H1 (cell line): Measurements from ENCODE around the gene TNKS2. TPM values are rescaled to one million over a fixed set of nuclear protein-coding genes. Genes with fewer than 3 reads are reported as not detected.
"Not testable (repeated sequence)": the region's sequence is repeated elsewhere in the genome, so short reads cannot be mapped to it uniquely, and the experiment has no call there.

ENCODE experiments used
- CTCF ChIA-PET: fragments of 300-600 bp; sonication (Branson Sonifier 250); formaldehyde crosslinking; loops from one replicate; lab custom pipeline; 2021; ENCODE audit not compliant: partially characterized antibody; lab: Charles Lee
- POLR2A ChIA-PET: fragments of 300-600 bp; sonication (Branson Sonifier 250); formaldehyde crosslinking; loops from one replicate; lab custom pipeline; 2021; ENCODE audit warnings: inconsistent platforms; ENCODE audit not compliant: partially characterized antibody; lab: Charles Lee
- DNase-seq, 2 experiments: peaks; one replicate each; pipeline versions ENCODE4 v3.0.0 to v3.0.0-alpha.2; 2010 to 2022; ENCODE audit warnings: low spot score in 2 of 2, low read depth in 1 of 2, mixed read lengths in 1 of 2
- FAIRE-seq: peaks from 2 replicates; lab custom pipeline; 2011; peaks lifted over from hg19 to GRCh38; lab: Jason Lieb, UNC
- H2AFZ ChIP-seq: 2 replicates; pipeline ENCODE4 v1.8.1; 2012; ENCODE audit warnings: low read length, inconsistent platforms
- H2AK5ac ChIP-seq: 2 replicates; pipeline ENCODE4 v1.6.1; 2013; ENCODE audit warnings: low read depth, low read length
- H2BK120ac ChIP-seq: replicated peaks from 2 replicates; pipeline ENCODE3; 2013; ENCODE audit warnings: low read depth, low read length, inconsistent platforms
- H2BK12ac ChIP-seq: 2 replicates; pipeline ENCODE4 v1.6.1; 2013; ENCODE audit warnings: low read depth, low read length
- H2BK15ac ChIP-seq: 2 replicates; pipeline ENCODE4 v1.6.1; 2013; ENCODE audit warnings: low read length
- H2BK20ac ChIP-seq: 2 replicates; pipeline ENCODE4 v1.6.1; 2013; ENCODE audit warnings: low read length
- H2BK5ac ChIP-seq: 2 replicates; pipeline ENCODE4 v1.6.1; 2013; ENCODE audit warnings: low read depth, low read length
- H3K14ac ChIP-seq: 2 replicates; pipeline ENCODE4 v1.6.1; 2013; ENCODE audit warnings: inconsistent platforms; ENCODE audit not compliant: insufficient read length
- H3K18ac ChIP-seq: 2 replicates; pipeline ENCODE4 v1.6.1; 2013; ENCODE audit warnings: low read length; ENCODE audit errors: extremely low read depth
- H3K23ac ChIP-seq: 2 replicates; pipeline ENCODE4 v1.6.1; 2013; ENCODE audit warnings: inconsistent platforms; ENCODE audit not compliant: insufficient read length
- H3K23me2 ChIP-seq: 2 replicates; pipeline ENCODE4 v1.6.1; 2013; ENCODE audit warnings: low read depth, low read length
- H3K27ac ChIP-seq: 2 replicates; pipeline ENCODE4 v1.6.1; 2011; ENCODE audit warnings: low read depth, low read length, inconsistent platforms
- H3K27me3 ChIP-seq, 4 experiments: replicated peaks in 1 of 4; 1 replicate in 1 of 4; 2 replicates in 3 of 4; pipeline versions ENCODE4 v1.6.1 to v1.8.1; 2011 to 2013; ENCODE audit warnings: low read length in 3 of 4, mild to moderate bottlenecking in 3 of 4, inconsistent platforms in 2 of 4, mixed read lengths in 2 of 4, moderate library complexity in 1 of 4; ENCODE audit not compliant: control insufficient read depth in 3 of 4, insufficient read depth in 3 of 4; ENCODE audit errors: extremely low read depth in 1 of 4
- H3K36me3 ChIP-seq, 4 experiments: 2 replicates each; pipeline versions ENCODE4 v1.6.1 to v1.8.1; 2011 to 2013; ENCODE audit warnings: mild to moderate bottlenecking in 4 of 4, low read length in 3 of 4, moderate library complexity in 2 of 4, control low read depth in 1 of 4, inconsistent platforms in 1 of 4; ENCODE audit not compliant: insufficient read depth in 4 of 4, control insufficient read depth in 2 of 4
- H3K4ac ChIP-seq: replicated peaks from 2 replicates; pipeline ENCODE3; 2013; ENCODE audit warnings: low read length, low read depth, mixed read lengths, inconsistent platforms; ENCODE audit not compliant: insufficient read length
- H3K4me1 ChIP-seq, 4 experiments: replicated peaks in 1 of 4; 1 replicate in 1 of 4; 2 replicates in 3 of 4; pipeline versions ENCODE4 v1.6.1 to v1.8.1; 2011 to 2013; ENCODE audit warnings: low read length in 3 of 4, inconsistent platforms in 2 of 4, mixed read lengths in 1 of 4; ENCODE audit not compliant: insufficient read depth in 4 of 4, control insufficient read depth in 3 of 4
- H3K4me2 ChIP-seq, 2 experiments: 2 replicates each; pipeline versions ENCODE4 v1.6.1 to v1.8.1; 2011 to 2013; ENCODE audit warnings: low read depth in 2 of 2, low read length in 2 of 2, control low read depth in 1 of 2, inconsistent platforms in 1 of 2, mild to moderate bottlenecking in 1 of 2; ENCODE audit not compliant: insufficient read depth in 1 of 2
- H3K4me3 ChIP-seq, 4 experiments: fragments of 200-600, 300-600 bp in 1 of 4; sonication (generic), shearing (Covaris generic), sonication (Bioruptor Twin) in 1 of 4; 2 replicates each; pipeline versions ENCODE4 v1.5.1 to v1.8.1; 2011 to 2016; ENCODE audit warnings: low read length in 4 of 4, low read depth in 3 of 4, control low read depth in 2 of 4, inconsistent platforms in 2 of 4, mild to moderate bottlenecking in 2 of 4, mixed read lengths in 1 of 4, moderate library complexity in 1 of 4; ENCODE audit not compliant: insufficient read depth in 2 of 4; ENCODE audit errors: extremely low read depth in 1 of 4
- H3K56ac ChIP-seq: replicated peaks from 2 replicates; pipeline ENCODE3; 2013; ENCODE audit warnings: low read depth, mild to moderate bottlenecking, mixed read lengths, low read length, inconsistent platforms; ENCODE audit not compliant: insufficient read length
- H3K79me1 ChIP-seq: 2 replicates; pipeline ENCODE4 v1.6.1; 2013; ENCODE audit warnings: low read depth, low read length, control low read depth
- H3K79me2 ChIP-seq, 2 experiments: 2 replicates each; pipeline versions ENCODE4 v1.6.1 to v1.8.1; 2012 to 2013; ENCODE audit warnings: low read length in 2 of 2, mild to moderate bottlenecking in 2 of 2, inconsistent platforms in 1 of 2; ENCODE audit not compliant: insufficient read depth in 2 of 2, control insufficient read depth in 1 of 2
- H3K9ac ChIP-seq, 4 experiments: replicated peaks in 1 of 4; 1 replicate in 1 of 4; 2 replicates in 3 of 4; pipeline versions ENCODE4 v1.6.1 to v1.8.1; 2011 to 2013; ENCODE audit warnings: low read depth in 3 of 4, low read length in 3 of 4, control low read depth in 2 of 4, mild to moderate bottlenecking in 2 of 4, moderate library complexity in 2 of 4, inconsistent platforms in 1 of 4; ENCODE audit errors: extremely low read depth in 1 of 4
- H3K9me3 ChIP-seq, 2 experiments: 2 replicates each; pipeline versions ENCODE4 v1.6.1 to v1.8.1; 2012 to 2013; ENCODE audit warnings: mild to moderate bottlenecking in 2 of 2, moderate library complexity in 2 of 2, control low read depth in 1 of 2, inconsistent platforms in 1 of 2, low read depth in 1 of 2, low read length in 1 of 2, mixed read lengths in 1 of 2; ENCODE audit not compliant: insufficient read depth in 2 of 2
- H4K20me1 ChIP-seq, 2 experiments: replicated peaks in 1 of 2; 2 replicates each; pipeline versions ENCODE3 to v1.8.1; 2011 to 2013; ENCODE audit warnings: inconsistent platforms in 2 of 2, low read length in 2 of 2, mild to moderate bottlenecking in 1 of 2; ENCODE audit not compliant: insufficient read depth in 2 of 2, control insufficient read depth in 1 of 2
- H4K5ac ChIP-seq: 2 replicates; pipeline ENCODE4 v1.6.1; 2013; ENCODE audit warnings: low read length, low read depth, mixed read lengths, inconsistent platforms; ENCODE audit not compliant: insufficient read length
- H4K8ac ChIP-seq: 2 replicates; pipeline ENCODE4 v1.8.0; 2013; ENCODE audit warnings: mild to moderate bottlenecking, moderate library complexity, low read length, inconsistent platforms; ENCODE audit not compliant: insufficient read depth; ENCODE audit errors: extremely low read depth
- H4K91ac ChIP-seq: replicated peaks from 2 replicates; pipeline ENCODE3; 2013; ENCODE audit warnings: low read length, mixed read lengths, inconsistent platforms; ENCODE audit not compliant: insufficient read length
- PHF8 ChIP-seq: fragments of 200-600 bp; sonication (generic); conservative IDR thresholded peaks from 2 replicates; pipeline ENCODE4 v1.7.1; 2012; ENCODE audit warnings: low read depth, mild to moderate bottlenecking, inconsistent platforms, low read length, moderate library complexity
- WGBS, 2 experiments: shearing (Covaris generic) in 1 of 2; methylation state at CpG; one replicate each; pipeline versions ENCODE4 v1.1.6 to v1.1.7; 2013 to 2015; ENCODE audit warnings: low lambda C conversion rate in 2 of 2, mixed read lengths in 2 of 2, inconsistent platforms in 1 of 2, low coverage in 1 of 2, missing lambda C conversion rate in 1 of 2; ENCODE audit not compliant: insufficient replicate concordance in 2 of 2, insufficient coverage in 1 of 2, insufficient read length in 1 of 2; ENCODE audit errors: extremely low coverage in 1 of 2, missing lambda C conversion rate in 1 of 2; 5-methylcytosine and 5-hydroxymethylcytosine counted together
- polyA plus RNA-seq, 7 experiments: library from polyadenylated mRNA; depleted of rRNA in 3 of 7; stranded (reverse) in 5 of 7; unstranded in 2 of 7; fragments of >200 nt in 5 of 7; fragments of 200-250 nt in 2 of 7; gene quantifications; 1 replicate in 5 of 7; 2 replicates in 1 of 7; 4 replicates in 1 of 7; pipeline versions ENCODE4 v1.2.1 to v1.2.3, GENCODE V29; 2011 to 2013; ENCODE audit warnings: missing spikeins in 2 of 7, mixed read lengths in 2 of 7
- total RNA-seq: library from RNA; stranded (reverse); fragmentation: NEBNext Ultra II Directional; extraction: Animal tissue kit (Norgen Biotek cat#: 25700); gene quantifications from 2 replicates; pipeline ENCODE4 v1.2.1, GENCODE V29; 2021

Gene TNKS2
- total and polyA plus RNA-seq, 2 of the 8 experiments (the other 6 are each of a cell fraction or from before 2014, with no cell fraction given), result 23.3 to 73.6 TPM

GRCh38 chr10:91893051-91893450, 94.8 kb downstream of the TNKS2 start (continued):
- TF ChIP-seq PHF8, result no peak

DNA sequence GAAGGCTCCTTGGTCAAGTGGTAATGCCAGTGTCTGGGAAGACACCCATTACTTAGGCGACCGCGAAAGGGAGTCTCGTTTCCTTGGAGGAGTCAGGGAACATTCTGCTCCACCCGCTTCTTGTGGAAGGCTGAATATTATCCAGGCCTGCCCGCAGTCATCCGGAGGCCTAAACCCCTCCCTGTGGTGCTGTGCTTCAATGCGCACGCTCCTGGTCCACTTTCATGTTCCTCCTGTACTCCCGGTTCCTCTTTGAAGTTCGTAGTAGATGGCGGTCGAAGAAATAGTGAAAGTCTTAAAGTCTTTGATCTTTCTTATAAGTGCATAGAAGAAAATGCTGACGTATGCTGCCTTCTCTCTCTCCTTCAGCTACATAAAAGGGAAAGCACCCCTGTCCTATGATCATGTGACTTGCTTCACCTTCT, 96.0 kb downstream of the TNKS2 start:
- not testable (repeated sequence) for H3K23me2 ChIP-seq, H2BK12ac ChIP-seq, FAIRE-seq, H2AFZ ChIP-seq, H2BK20ac ChIP-seq, H3K79me2 ChIP-seq, H4K8ac ChIP-seq, H3K4me2 ChIP-seq, H3K18ac ChIP-seq, H3K56ac ChIP-seq, H3K27me3 ChIP-seq, H4K20me1 ChIP-seq, H4K91ac ChIP-seq, H2BK120ac ChIP-seq, H3K79me1 ChIP-seq, H3K27ac ChIP-seq, H3K36me3 ChIP-seq, DNase-seq, H3K4me1 ChIP-seq, H3K9me3 ChIP-seq, H4K5ac ChIP-seq, H3K4ac ChIP-seq, H3K4me3 ChIP-seq, H3K9ac ChIP-seq, H2AK5ac ChIP-seq, H2BK5ac ChIP-seq, H3K23ac ChIP-seq, H3K14ac ChIP-seq
- ChIA-PET POLR2A (interaction anchor here (0.9 kb wide), 1 partner anchor 10 kb away, joined by 6 read pairs; no protein-coding TSS in a partner anchor), CTCF (interaction anchor here (0.6 to 0.8 kb wide), 2 partner anchors 126 to 950 kb away, joined by 3 to 5 read pairs; no protein-coding TSS in a partner anchor)
- peak overlapping the region; percentile 46; the same call in 1 of the 2 replicates for H2BK15ac ChIP-seq
- WGBS, 2 experiments, result 89% methylated on average over 14 of the region's 14 CpGs; no CpG with 5 or more reads in 1 of the 2 experiments
